Measurements from ENCODE around the gene TMEM125. TPM values are rescaled to one million over a fixed set of nuclear protein-coding genes. Genes with fewer than 3 reads are reported as not detected.

Gene TMEM125
- total and polyA plus RNA-seq, 9 of the 15 experiments (the other 6 are each of a cell fraction or from before 2014, with no cell fraction given) = 0.07 to 0.08 TPM; not detected in 7

GRCh38 chr1:43220905-43221778, 48.6 kb upstream of the TMEM125 start:
- Histone ChIP-seq H3K27ac (ENCODE audit: extremely low read depth, low read depth, low read length) (no peak overlapping the region), H3K9ac (ENCODE audit: insufficient read depth in 1 of 2, low read depth in 2 of 2, low read length in 2 of 2) (no peak overlapping the region), H3K27me3 (ENCODE audit: control insufficient read depth in 2 of 2, insufficient read depth in 2 of 2, low read length in 2 of 2) (peaks cover 44 to 63% of the 10 kb centered on the region in 2 experiments), H3K4me3 (no peak overlapping the region), H3K4me1 (replicated peaks in 1 of 2; ENCODE audit: control insufficient read depth in 2 of 2, insufficient read depth in 2 of 2, low read length in 2 of 2) (no peaks in the 10 kb centered on the region), H3K9me1 (ENCODE audit: control insufficient read depth, insufficient read depth, low read length) (no peaks in the 10 kb centered on the region), H4K20me1 (replicated peaks; ENCODE audit: control insufficient read depth, insufficient read depth, low read length) (peaks cover 11% of the 10 kb centered on the region), H3K9me3 (replicated peaks; ENCODE audit: control insufficient read depth, insufficient read depth, low read depth, low read length) (no peaks in the 10 kb centered on the region), H2AFZ (ENCODE audit: low read depth, low read length) (no peak overlapping the region), H3K4me2 (ENCODE audit: insufficient read depth, low read length) (no peak overlapping the region), H3K79me2 (ENCODE audit: control insufficient read depth, insufficient read depth, low read length) (no peaks in the 10 kb centered on the region), H3K36me3 (ENCODE audit: control insufficient read depth, insufficient read depth, low read length) (no peaks in the 10 kb centered on the region)
- in situ Hi-C loops (cut with MboI) = no loop called here
- TF ChIP-seq NCOA2 (IDR thresholded peaks at IDR 0.05; ENCODE audit: partially characterized antibody in 2 of 2) = no peak
- no peak for TF ChIP-seq ETS2 (tag; IDR thresholded peaks at IDR 0.05; ENCODE audit: borderline replicate concordance, poor library complexity, severe bottlenecking)
- TF ChIP-seq, protein P1, sequence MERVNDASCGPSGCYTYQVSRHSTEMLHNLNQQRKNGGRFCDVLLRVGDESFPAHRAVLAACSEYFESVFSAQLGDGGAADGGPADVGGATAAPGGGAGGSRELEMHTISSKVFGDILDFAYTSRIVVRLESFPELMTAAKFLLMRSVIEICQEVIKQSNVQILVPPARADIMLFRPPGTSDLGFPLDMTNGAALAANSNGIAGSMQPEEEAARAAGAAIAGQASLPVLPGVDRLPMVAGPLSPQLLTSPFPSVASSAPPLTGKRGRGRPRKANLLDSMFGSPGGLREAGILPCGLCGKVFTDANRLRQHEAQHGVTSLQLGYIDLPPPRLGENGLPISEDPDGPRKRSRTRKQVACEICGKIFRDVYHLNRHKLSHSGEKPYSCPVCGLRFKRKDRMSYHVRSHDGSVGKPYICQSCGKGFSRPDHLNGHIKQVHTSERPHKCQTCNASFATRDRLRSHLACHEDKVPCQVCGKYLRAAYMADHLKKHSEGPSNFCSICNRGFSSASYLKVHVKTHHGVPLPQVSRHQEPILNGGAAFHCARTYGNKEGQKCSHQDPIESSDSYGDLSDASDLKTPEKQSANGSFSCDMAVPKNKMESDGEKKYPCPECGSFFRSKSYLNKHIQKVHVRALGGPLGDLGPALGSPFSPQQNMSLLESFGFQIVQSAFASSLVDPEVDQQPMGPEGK (CRISPR knock-in tag; IDR thresholded peaks at IDR 0.05; ENCODE audit: borderline replicate concordance) = no peak
- no peak for TF ChIP-seq ZBED1 (IDR thresholded peaks at IDR 0.05)
- TF ChIP-seq ZNF696 (CRISPR knock-in tag; conservative IDR thresholded peaks at IDR 0.05) = no peak
- TF ChIP-seq PYGO2 (tag; IDR thresholded peaks at IDR 0.05) = no peak
- TF ChIP-seq NCOR1 (IDR thresholded peaks at IDR 0.05) = no peak
- no peak for TF ChIP-seq HDAC1 (IDR thresholded peaks at IDR 0.05)
- no peak for TF ChIP-seq TRIM28 (IDR thresholded peaks at IDR 0.05)
- TF ChIP-seq, protein P2, sequence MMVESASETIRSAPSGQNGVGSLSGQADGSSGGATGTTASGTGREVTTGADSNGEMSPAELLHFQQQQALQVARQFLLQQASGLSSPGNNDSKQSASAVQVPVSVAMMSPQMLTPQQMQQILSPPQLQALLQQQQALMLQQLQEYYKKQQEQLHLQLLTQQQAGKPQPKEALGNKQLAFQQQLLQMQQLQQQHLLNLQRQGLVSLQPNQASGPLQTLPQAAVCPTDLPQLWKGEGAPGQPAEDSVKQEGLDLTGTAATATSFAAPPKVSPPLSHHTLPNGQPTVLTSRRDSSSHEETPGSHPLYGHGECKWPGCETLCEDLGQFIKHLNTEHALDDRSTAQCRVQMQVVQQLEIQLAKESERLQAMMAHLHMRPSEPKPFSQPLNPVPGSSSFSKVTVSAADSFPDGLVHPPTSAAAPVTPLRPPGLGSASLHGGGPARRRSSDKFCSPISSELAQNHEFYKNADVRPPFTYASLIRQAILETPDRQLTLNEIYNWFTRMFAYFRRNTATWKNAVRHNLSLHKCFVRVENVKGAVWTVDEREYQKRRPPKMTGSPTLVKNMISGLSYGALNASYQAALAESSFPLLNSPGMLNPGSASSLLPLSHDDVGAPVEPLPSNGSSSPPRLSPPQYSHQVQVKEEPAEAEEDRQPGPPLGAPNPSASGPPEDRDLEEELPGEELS (CRISPR knock-in tag; IDR thresholded peaks at IDR 0.05; ENCODE audit: borderline replicate concordance) = no peak
- intact Hi-C loops (cut with micrococcal nuclease) = no loop called here
- no peak for FAIRE-seq
- POLR2A ChIA-PET = interaction anchor here (0.7 to 1.4 kb wide), 3 partner anchors 8 to 120 kb away, joined by 3 to 4 read pairs (median 4); no protein-coding TSS in a partner anchor
- ATAC-seq = no peak
- no peak for DNase-seq (ENCODE audit: extremely low read depth in 1 of 4, low spot score in 3 of 4)
- BruUV-seq (replicated peaks) = no TSS peak
- CTCF ChIA-PET (ENCODE audit: low intra/inter-chr PET ratio) = no interaction called here
- WGBS (ENCODE audit: insufficient coverage, low coverage, missing lambda C conversion rate) = under 1% methylated on average over 7 of the region's 7 CpGs
